HEK293 (cell line): Measurements from ENCODE around the gene SLCO1B1.

ENCODE experiments used
- CTCF ChIA-PET: fragments of 350-600 bp; formaldehyde crosslinking; extraction: SDS; loops from one replicate; lab custom pipeline; 2021; ENCODE audit warnings: antibody characterized with exemption; lab: Yijun Ruan, JAX
- POLR2A ChIA-PET: fragments of 300-600 bp; formaldehyde crosslinking; extraction: SDS; loops from one replicate; lab custom pipeline; 2020; ENCODE audit warnings: antibody characterized with exemption, inconsistent platforms; lab: Yijun Ruan, JAX
- H3K27ac ChIP-seq: fragments of 200-500 bp; sonication (Bioruptor generic); 2 replicates; pipeline ENCODE4 v1.5.1; 2014; ENCODE audit warnings: low read depth, low read length, control low read depth, inconsistent platforms; ENCODE audit errors: extremely low read depth
- H3K36me3 ChIP-seq, 2 experiments: fragments of 200-500 bp in 1 of 2; sonication (Bioruptor generic) in 1 of 2; 1 replicate in 1 of 2; 2 replicates in 1 of 2; pipeline ENCODE4 v1.5.1; 2014 to 2017; ENCODE audit warnings: inconsistent platforms in 2 of 2, low read length in 2 of 2; ENCODE audit not compliant: control insufficient read depth in 2 of 2, insufficient read depth in 1 of 2
- H3K4me1 ChIP-seq: fragments of 200-500 bp; sonication (Bioruptor generic); 2 replicates; pipeline ENCODE4 v1.5.1; 2014; ENCODE audit warnings: mild to moderate bottlenecking, low read length, inconsistent platforms; ENCODE audit not compliant: control insufficient read depth, insufficient read depth
- H3K4me3 ChIP-seq: 2 replicates; pipeline ENCODE4 v1.5.1; 2011; ENCODE audit warnings: low read depth, mild to moderate bottlenecking, control low read depth, low read length, moderate library complexity
- H3K9me3 ChIP-seq: fragments of 200-500 bp; sonication (Bioruptor generic); 2 replicates; pipeline ENCODE4 v1.5.1; 2014; ENCODE audit warnings: low read depth, low read length, inconsistent platforms; ENCODE audit not compliant: control insufficient read depth, insufficient read depth
- GLIS1 ChIP-seq: fragments of 450-650 bp; formaldehyde crosslinking; IDR thresholded peaks from 2 replicates; pipeline ENCODE4 v1.5.1; 2016; ENCODE audit warnings: missing biosample characterization, missing genetic modification characterization
- OSR2 ChIP-seq: fragments of 450-650 bp; formaldehyde crosslinking; IDR thresholded peaks from 2 replicates; pipeline ENCODE4 v1.5.1; 2016; ENCODE audit warnings: missing biosample characterization, missing genetic modification characterization
- ZBTB21 ChIP-seq: fragments of 450-650 bp; formaldehyde crosslinking; IDR thresholded peaks from 2 replicates; pipeline ENCODE4 v1.5.1; 2017; ENCODE audit warnings: missing biosample characterization, missing genetic modification characterization
- ZNF10 ChIP-seq: fragments of 450-650 bp; formaldehyde crosslinking; IDR thresholded peaks from 2 replicates; pipeline ENCODE4 v1.5.1; 2017; ENCODE audit warnings: missing biosample characterization, missing genetic modification characterization
- ZNF112 ChIP-seq: fragments of 450-650 bp; formaldehyde crosslinking; IDR thresholded peaks from 2 replicates; pipeline ENCODE4 v1.5.0; 2017; ENCODE audit warnings: missing biosample characterization, missing genetic modification characterization
- ZNF146 ChIP-seq: fragments of 450-650 bp; formaldehyde crosslinking; IDR thresholded peaks from 2 replicates; pipeline ENCODE4 v1.5.1; 2016; ENCODE audit warnings: missing biosample characterization, missing genetic modification characterization
- ZNF23 ChIP-seq: fragments of 450-650 bp; formaldehyde crosslinking; IDR thresholded peaks from 2 replicates; pipeline ENCODE4 v1.5.1; 2016; ENCODE audit warnings: missing biosample characterization, missing genetic modification characterization, borderline replicate concordance
- ZNF341 ChIP-seq: fragments of 450-650 bp; formaldehyde crosslinking; IDR thresholded peaks from 2 replicates; pipeline ENCODE4; 2016; ENCODE audit warnings: low read depth, missing biosample characterization, missing genetic modification characterization
- ZNF426 ChIP-seq: fragments of 450-650 bp; formaldehyde crosslinking; IDR thresholded peaks from 2 replicates; pipeline ENCODE4 v1.5.1; 2017; ENCODE audit warnings: missing biosample characterization, missing genetic modification characterization, mild to moderate bottlenecking, inconsistent platforms, moderate library complexity
- ZNF549 ChIP-seq: fragments of 450-650 bp; IDR thresholded peaks from 2 replicates; pipeline ENCODE4 v1.5.1; 2018; ENCODE audit warnings: missing biosample characterization, missing genetic modification characterization, mild to moderate bottlenecking, inconsistent platforms, moderate library complexity
- ZNF596 ChIP-seq: fragments of 450-650 bp; IDR thresholded peaks from 2 replicates; pipeline ENCODE4 v1.5.0; 2018; ENCODE audit warnings: missing biosample characterization, mild to moderate bottlenecking, missing genetic modification characterization, moderate library complexity
- ZNF654 ChIP-seq: fragments of 450-650 bp; formaldehyde crosslinking; IDR thresholded peaks from 2 replicates; pipeline ENCODE4 v1.5.1; 2016; ENCODE audit warnings: low read depth, missing biosample characterization, missing genetic modification characterization
- ZNF677 ChIP-seq: fragments of 450-650 bp; IDR thresholded peaks from 2 replicates; pipeline ENCODE4 v1.5.0; 2018; ENCODE audit warnings: missing biosample characterization, mild to moderate bottlenecking, missing genetic modification characterization, moderate library complexity
- ZNF830 ChIP-seq: fragments of 450-650 bp; IDR thresholded peaks from 2 replicates; pipeline ENCODE4 v1.5.0; 2018; ENCODE audit warnings: missing biosample characterization, missing genetic modification characterization, low read depth, mild to moderate bottlenecking, moderate library complexity
- ZSCAN16 ChIP-seq: fragments of 450-650 bp; formaldehyde crosslinking; IDR thresholded peaks from 2 replicates; pipeline ENCODE4 v1.5.1; 2016; ENCODE audit warnings: missing biosample characterization, missing genetic modification characterization
- ZSCAN18 ChIP-seq: fragments of 450-650 bp; formaldehyde crosslinking; IDR thresholded peaks from 2 replicates; pipeline ENCODE4 v1.5.1; 2016; ENCODE audit warnings: missing biosample characterization, missing genetic modification characterization
- TF ChIP-seq, protein P1 (sequence below): fragments of 450-650 bp; formaldehyde crosslinking; IDR thresholded peaks from 2 replicates; pipeline ENCODE4 v1.5.1; 2017; ENCODE audit warnings: missing biosample characterization, mild to moderate bottlenecking, missing genetic modification characterization, moderate library complexity

SLCO1B1 gene

GRCh38 chr12:21234395-21234794, 103.4 kb downstream of the SLCO1B1 start:
- no peak overlapping the region for H3K4me3 ChIP-seq
- H3K9me3 ChIP-seq, result no peaks in the 10 kb centered on the region
- ChIA-PET POLR2A (no interaction called here), CTCF (no interaction called here)
- no peaks in the 10 kb centered on the region for H3K4me1 ChIP-seq
- TF ChIP-seq ZNF596, result no peak
- H3K27ac ChIP-seq, result no peak overlapping the region
- no peaks in the 10 kb centered on the region for H3K36me3 ChIP-seq

GRCh38 chr12:21239866-21240265, 108.9 kb downstream of the SLCO1B1 start:
- Histone ChIP-seq H3K4me3 (no peak overlapping the region), H3K9me3 (no peaks in the 10 kb centered on the region; the same call in 1 of the 2 replicates), H3K36me3 (no peaks in the 10 kb centered on the region), H3K4me1 (no peaks in the 10 kb centered on the region), H3K27ac (no peak overlapping the region)
- TF ChIP-seq ZNF10 (tag by site-specific recombination) (no peak), ZNF830 (tag by site-specific recombination) (no peak), OSR2 (tag by site-specific recombination) (no peak), ZNF112 (tag by site-specific recombination) (no peak), ZNF23 (tag by site-specific recombination) (no peak), ZNF146 (tag by site-specific recombination) (no peak), ZSCAN18 (tag by site-specific recombination) (no peak), ZNF426 (tag by site-specific recombination) (no peak), ZNF549 (no peak), ZNF341 (tag by site-specific recombination) (no peak), GLIS1 (tag by site-specific recombination) (no peak), ZSCAN16 (tag by site-specific recombination) (no peak), ZBTB21 (no peak), ZNF677 (tag by site-specific recombination) (no peak)
- TF ChIP-seq, protein P1, sequence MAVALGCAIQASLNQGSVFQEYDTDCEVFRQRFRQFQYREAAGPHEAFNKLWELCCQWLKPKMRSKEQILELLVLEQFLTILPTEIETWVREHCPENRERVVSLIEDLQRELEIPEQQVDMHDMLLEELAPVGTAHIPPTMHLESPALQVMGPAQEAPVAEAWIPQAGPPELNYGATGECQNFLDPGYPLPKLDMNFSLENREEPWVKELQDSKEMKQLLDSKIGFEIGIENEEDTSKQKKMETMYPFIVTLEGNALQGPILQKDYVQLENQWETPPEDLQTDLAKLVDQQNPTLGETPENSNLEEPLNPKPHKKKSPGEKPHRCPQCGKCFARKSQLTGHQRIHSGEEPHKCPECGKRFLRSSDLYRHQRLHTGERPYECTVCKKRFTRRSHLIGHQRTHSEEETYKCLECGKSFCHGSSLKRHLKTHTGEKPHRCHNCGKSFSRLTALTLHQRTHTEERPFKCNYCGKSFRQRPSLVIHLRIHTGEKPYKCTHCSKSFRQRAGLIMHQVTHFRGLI (tag by site-specific recombination), result no peak
- ChIA-PET POLR2A (no interaction called here), CTCF (interaction anchor here (1.1 kb wide), 1 partner anchor 9 kb away, joined by 5 read pairs; no protein-coding TSS in a partner anchor)

DNA sequence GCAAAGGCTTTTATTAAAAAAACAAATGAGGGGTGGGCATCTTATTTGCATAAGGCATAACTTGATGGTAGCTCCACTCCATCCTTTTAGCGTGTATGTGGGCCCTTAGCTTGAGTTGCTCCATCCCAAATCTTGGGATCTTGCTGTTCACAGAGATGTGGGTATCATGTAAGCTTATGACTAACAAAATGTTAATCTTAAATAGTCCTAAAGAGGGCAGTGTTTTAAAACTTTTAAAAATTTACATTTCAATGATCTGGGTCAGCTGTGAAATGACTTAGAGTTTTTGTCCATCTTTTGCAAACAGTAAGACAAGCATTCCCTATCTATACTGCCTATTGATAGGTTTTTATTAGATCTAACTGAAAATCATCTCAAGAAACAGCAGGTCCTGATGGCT, 117.7 kb downstream of the SLCO1B1 start:
- Histone ChIP-seq H3K27ac (no peak overlapping the region), H3K9me3 (no peaks in the 10 kb centered on the region), H3K36me3 (no peaks in the 10 kb centered on the region), H3K4me3 (no peak overlapping the region), H3K4me1 (no peaks in the 10 kb centered on the region)
- POLR2A ChIA-PET, result no interaction called here
- TF ChIP-seq ZNF654 (tag by site-specific recombination), result 0 out of 2 replicates have a peak, but pooled peaks have one; percentile 8
- no peak for TF ChIP-seq ZNF146 (tag by site-specific recombination)
- CTCF ChIA-PET, result interaction anchor here (0.5 to 1.7 kb wide), 5 partner anchors 9 to 1608 kb away, joined by 3 to 5 read pairs (median 4); partner anchors contain the start of genes GOLT1B and RECQL
